Naive thymus-derived CD4-positive, alpha-beta T cell (primary cell): ENCODE measurements around the gene FBXO41. TPM values are rescaled to one million over a fixed set of nuclear protein-coding genes. Genes with fewer than 3 reads are reported as not detected.
A peak's percentile ranks its signal among the peaks of the same experiment; 100 is the strongest.

Source experiments
- ATAC-seq: fragments of 150-1000 bp; cut with Tn5 transposase; 2 replicates; pipeline ENCODE4 v1.10.0; 2021; ENCODE audit warnings: mild to moderate bottlenecking, moderate library complexity
- CTCF ChIA-PET: fragments of 350-600 bp; sonication (Branson Sonifier 250); formaldehyde crosslinking; loops from one replicate; lab custom pipeline; 2021; ENCODE audit warnings: antibody characterized with exemption; lab: Charles Lee
- POLR2A ChIA-PET: fragments of 350-600 bp; sonication (Branson Sonifier 250); formaldehyde crosslinking; loops from one replicate; lab custom pipeline; 2021; ENCODE audit warnings: antibody characterized with exemption, inconsistent platforms; lab: Charles Lee
- DNase-seq, 9 donors: peaks; one replicate each; pipeline versions ENCODE4 v3.0.0 to v3.0.0-alpha.2; 2020 to 2022; ENCODE audit warnings: mixed read lengths in 1 of 9
- H3K27ac ChIP-seq: one replicate; pipeline ENCODE4 v1.7.0; 2013; ENCODE audit warnings: mild to moderate bottlenecking, low read depth, low read length, moderate library complexity
- H3K27me3 ChIP-seq, 2 donors: one replicate each; pipeline ENCODE4 v1.7.0; 2013; ENCODE audit warnings: low read length in 2 of 2, mild to moderate bottlenecking in 2 of 2, moderate library complexity in 2 of 2; ENCODE audit not compliant: control insufficient read depth in 2 of 2, insufficient read depth in 2 of 2
- H3K36me3 ChIP-seq, 3 experiments: 1 replicate in 2 of 3; 2 replicates in 1 of 3; pipeline ENCODE4 v1.7.0; 2013; ENCODE audit warnings: low read length in 3 of 3, mild to moderate bottlenecking in 3 of 3, moderate library complexity in 1 of 3; ENCODE audit not compliant: insufficient read depth in 3 of 3, control insufficient read depth in 2 of 3
- H3K4me1 ChIP-seq, 2 donors: one replicate each; pipeline ENCODE4 v1.7.0; 2013; ENCODE audit warnings: low read length in 2 of 2, mild to moderate bottlenecking in 2 of 2, moderate library complexity in 1 of 2; ENCODE audit not compliant: control insufficient read depth in 2 of 2, insufficient read depth in 2 of 2
- H3K4me3 ChIP-seq: 2 replicates; pipeline ENCODE4 v1.7.0; 2013; ENCODE audit warnings: mild to moderate bottlenecking, low read length
- H3K9me3 ChIP-seq, 3 experiments: 1 replicate in 2 of 3; 2 replicates in 1 of 3; pipeline ENCODE4 v1.7.0; 2013; ENCODE audit warnings: low read length in 3 of 3; ENCODE audit not compliant: control insufficient read depth in 2 of 3
- H3K27ac Mint-ChIP-seq, 9 donors: one replicate each; pipeline ENCODE4 v1.8.0; 2020 to 2022; ENCODE audit warnings: mixed read lengths in 9 of 9, mild to moderate bottlenecking in 8 of 9, moderate library complexity in 5 of 9, inconsistent platforms in 2 of 9
- H3K27me3 Mint-ChIP-seq, 5 donors: one replicate each; pipeline ENCODE4 v1.8.0; 2021 to 2022; ENCODE audit warnings: mixed read lengths in 5 of 5, mild to moderate bottlenecking in 1 of 5
- H3K36me3 Mint-ChIP-seq, 5 donors: one replicate each; pipeline ENCODE4 v1.8.0; 2020 to 2022; ENCODE audit warnings: mixed read lengths in 5 of 5, mild to moderate bottlenecking in 3 of 5, inconsistent platforms in 1 of 5
- H3K4me1 Mint-ChIP-seq, 7 donors: one replicate each; pipeline ENCODE4 v1.8.0; 2020 to 2022; ENCODE audit warnings: mixed read lengths in 7 of 7, mild to moderate bottlenecking in 3 of 7, inconsistent platforms in 1 of 7
- H3K4me3 Mint-ChIP-seq, 10 donors: one replicate each; pipeline ENCODE4 v1.8.0; 2020 to 2022; ENCODE audit warnings: mild to moderate bottlenecking in 10 of 10, mixed read lengths in 10 of 10, moderate library complexity in 6 of 10, inconsistent platforms in 2 of 10
- H3K9me3 Mint-ChIP-seq, 11 donors: one replicate each; pipeline ENCODE4 v1.8.0; 2020 to 2022; ENCODE audit warnings: mixed read lengths in 11 of 11, mild to moderate bottlenecking in 4 of 11, inconsistent platforms in 1 of 11, moderate library complexity in 1 of 11
- intact Hi-C, 2 donors: fragments of 100-400 bp; cut with micrococcal nuclease; formaldehyde crosslinking; loops; one replicate each; pipeline ENCODE4 v1.15.1; 2023
- polyA plus RNA-seq, 2 donors: library from polyadenylated mRNA; unstranded; fragments of 300-500 nt; fragmentation: Illumina TruSeq; gene quantifications; one replicate each; pipeline ENCODE4 v1.2.3, GENCODE V29; 2021
- total RNA-seq, 6 experiments: library from RNA in 5 of 6; stranded (reverse) in 5 of 6; gene quantifications; 1 replicate in 5 of 6; 2 replicates in 1 of 6; pipeline ENCODE4 v1.2.3 and lab custom pipeline; 2021 to 2026

The FBXO41 gene
- total and polyA plus RNA-seq, 7 experiments from 2014 or later = 1.5 to 19.6 (median 14.1) TPM

DNA sequence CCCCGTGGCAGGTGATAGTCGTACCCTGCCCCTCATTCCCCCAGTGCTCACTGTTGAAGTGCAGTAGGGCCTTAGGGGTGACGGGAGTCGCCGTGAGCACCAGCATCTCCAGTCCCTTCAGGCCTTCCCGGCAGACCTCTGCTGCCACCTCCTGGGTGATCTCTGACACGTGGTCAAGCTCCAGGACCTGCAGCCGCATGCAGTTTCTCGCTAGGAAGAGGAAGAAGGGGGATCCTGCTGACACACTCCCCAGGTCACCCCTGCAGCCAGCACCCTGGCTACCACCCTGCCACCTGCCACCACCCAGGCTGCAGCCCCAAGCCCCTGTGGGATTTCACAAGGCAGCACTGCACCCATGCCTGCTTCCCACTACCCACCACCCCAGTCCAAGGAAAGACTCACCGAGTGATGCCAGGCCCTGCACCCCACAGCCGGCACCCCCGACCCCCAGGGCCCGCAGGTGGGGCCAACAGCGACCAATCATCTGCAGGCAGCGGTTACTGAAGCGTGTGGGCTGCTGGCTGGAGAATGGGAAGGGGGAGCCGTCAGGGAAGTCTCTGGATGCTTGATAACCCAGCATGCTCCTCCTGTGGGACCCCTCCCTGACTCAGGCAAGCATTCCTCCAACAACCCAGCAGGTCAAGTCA, 23.8 kb downstream of the FBXO41 start:
- no peak overlapping the region for H3K4me3 ChIP-seq
- H3K27ac Mint-ChIP-seq = no peak overlapping the region
- H3K9me3 ChIP-seq = no peaks in the 10 kb centered on the region
- DNase-seq = no peak
- H3K27ac ChIP-seq = no peak overlapping the region
- peaks cover 0 to 50% (median 0%) of the 10 kb centered on the region in 3 experiments for H3K36me3 ChIP-seq
- intact Hi-C loops = no loop called here
- ChIA-PET POLR2A (no interaction called here), CTCF (no interaction called here)
- ATAC-seq = no peak
- no peak overlapping the region for H3K4me3 Mint-ChIP-seq
- H3K4me1 ChIP-seq = peaks cover 0 to 6% of the 10 kb centered on the region in 2 donors
- H3K36me3 Mint-ChIP-seq = peaks cover 0 to 5% (median 0%) of the 10 kb centered on the region in 5 donors
- no peaks in the 10 kb centered on the region for H3K27me3 ChIP-seq
- H3K4me1 Mint-ChIP-seq = peaks cover 0 to 18% (median 9%) of the 10 kb centered on the region in 7 donors
- no peaks in the 10 kb centered on the region for H3K27me3 Mint-ChIP-seq
- H3K9me3 Mint-ChIP-seq = no peaks in the 10 kb centered on the region

- peaks cover 0 to 18% (median 9%) of the 10 kb centered on the region in 7 donors for H3K4me1 Mint-ChIP-seq
- H3K36me3 ChIP-seq = peaks cover 0 to 46% (median 0%) of the 10 kb centered on the region in 3 experiments
- intact Hi-C loops = no loop called here
- ATAC-seq = no peak
- no peaks in the 10 kb centered on the region for H3K27me3 ChIP-seq
- H3K36me3 Mint-ChIP-seq = peaks cover 0 to 5% (median 0%) of the 10 kb centered on the region in 5 donors
- POLR2A ChIA-PET = no interaction called here
- no peak overlapping the region for H3K4me3 Mint-ChIP-seq
- no peaks in the 10 kb centered on the region for H3K9me3 ChIP-seq
- H3K27ac Mint-ChIP-seq = peak overlapping the region in 1 of 9 donors; percentile 31
- DNase-seq = no peak
- no peaks in the 10 kb centered on the region for H3K27me3 Mint-ChIP-seq
- H3K27ac ChIP-seq = no peak overlapping the region
- no peak overlapping the region for H3K4me3 ChIP-seq
- peaks cover 0 to 6% of the 10 kb centered on the region in 2 donors for H3K4me1 ChIP-seq
- CTCF ChIA-PET = no interaction called here
- H3K9me3 Mint-ChIP-seq = no peaks in the 10 kb centered on the region
Observed at GRCh38 chr2:73259704-73260337, 24.5 kb downstream of the FBXO41 start.

GRCh38 chr2:73259276-73259675, 25.0 kb downstream of the FBXO41 start:
- peaks cover 0 to 45% (median 0%) of the 10 kb centered on the region in 3 experiments for H3K36me3 ChIP-seq
- ATAC-seq = no peak
- intact Hi-C loops = no loop called here
- no peaks in the 10 kb centered on the region for H3K9me3 ChIP-seq
- H3K27me3 ChIP-seq = no peaks in the 10 kb centered on the region
- Mint-ChIP-seq H3K4me1 (peaks cover 0 to 18% (median 9%) of the 10 kb centered on the region in 7 donors), H3K36me3 (peaks cover 0 to 5% (median 0%) of the 10 kb centered on the region in 5 donors), H3K27ac (peak overlapping the region in 1 of 9 donors; percentile 31), H3K4me3 (no peak overlapping the region), H3K9me3 (no peaks in the 10 kb centered on the region), H3K27me3 (no peaks in the 10 kb centered on the region)
- H3K4me3 ChIP-seq = no peak overlapping the region
- POLR2A ChIA-PET = no interaction called here
- peaks cover 0 to 6% of the 10 kb centered on the region in 2 donors for H3K4me1 ChIP-seq
- H3K27ac ChIP-seq = no peak overlapping the region
- no peak for DNase-seq
- CTCF ChIA-PET = no interaction called here

- ChIA-PET CTCF (no interaction called here), POLR2A (no interaction called here)
- peaks cover 0 to 6% of the 10 kb centered on the region in 2 donors for H3K4me1 ChIP-seq
- H3K36me3 Mint-ChIP-seq = peaks cover 0 to 5% (median 0%) of the 10 kb centered on the region in 5 donors
- H3K4me1 Mint-ChIP-seq = peaks cover 0 to 18% (median 9%) of the 10 kb centered on the region in 7 donors
- no peak overlapping the region for H3K4me3 Mint-ChIP-seq
- no peak for DNase-seq
- H3K36me3 ChIP-seq = peaks cover 0 to 45% (median 4%) of the 10 kb centered on the region in 3 experiments
- H3K9me3 Mint-ChIP-seq = no peaks in the 10 kb centered on the region
- intact Hi-C loops = no loop called here
- peak overlapping the region in 1 of 9 donors; percentile 31 for H3K27ac Mint-ChIP-seq
- no peak overlapping the region for H3K4me3 ChIP-seq
- ATAC-seq = no peak
- no peaks in the 10 kb centered on the region for H3K27me3 Mint-ChIP-seq
- H3K9me3 ChIP-seq = no peaks in the 10 kb centered on the region
- H3K27ac ChIP-seq = no peak overlapping the region
- H3K27me3 ChIP-seq = no peaks in the 10 kb centered on the region
Observed at GRCh38 chr2:73258913-73259215, 25.4 kb downstream of the FBXO41 start.

DNA sequence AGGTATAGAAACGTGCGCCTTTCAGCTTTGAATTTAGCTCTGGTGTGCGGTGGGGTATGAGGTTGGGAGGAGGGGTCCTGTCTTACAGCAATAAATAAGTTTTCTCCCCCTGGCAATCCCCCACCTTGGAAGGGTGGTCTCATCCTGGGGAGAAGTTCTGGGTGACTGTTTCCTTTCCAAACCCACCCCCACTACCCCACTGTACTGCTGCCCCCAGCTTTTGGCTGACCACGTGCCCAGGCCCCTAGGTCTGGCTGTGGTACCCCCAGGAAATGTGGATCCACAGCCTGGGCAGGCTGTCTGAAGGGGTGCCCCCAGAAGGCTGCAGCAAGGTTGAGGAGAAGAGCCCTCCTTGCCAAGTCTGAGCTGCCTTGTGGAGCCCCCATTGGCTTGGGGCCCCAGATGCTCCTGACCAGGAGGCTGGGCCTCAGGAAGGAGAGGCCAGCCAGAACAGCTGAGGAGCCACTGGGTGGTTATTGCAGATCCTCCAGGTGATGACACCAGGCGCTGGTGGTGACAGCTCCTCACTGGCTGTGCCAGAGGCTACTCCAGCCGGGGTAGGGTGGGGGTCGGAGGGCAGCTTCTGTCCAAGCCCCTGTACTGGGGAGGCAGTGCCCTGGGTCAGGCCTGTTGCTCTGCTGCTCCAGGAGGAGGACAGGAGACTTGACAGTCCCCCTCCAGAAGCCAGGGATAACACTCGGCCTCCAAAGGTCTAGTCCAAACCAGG, 25.9 kb downstream of the FBXO41 start:
- H3K4me3 Mint-ChIP-seq = no peak overlapping the region
- H3K9me3 Mint-ChIP-seq = no peaks in the 10 kb centered on the region
- H3K4me1 Mint-ChIP-seq = peaks cover 0 to 18% (median 9%) of the 10 kb centered on the region in 7 donors
- no peak for ATAC-seq
- Histone ChIP-seq H3K27me3 (no peaks in the 10 kb centered on the region), H3K4me1 (peaks cover 0 to 6% of the 10 kb centered on the region in 2 donors), H3K9me3 (no peaks in the 10 kb centered on the region), H3K4me3 (no peak overlapping the region), H3K36me3 (peaks cover 0 to 45% (median 9%) of the 10 kb centered on the region in 3 experiments), H3K27ac (no peak overlapping the region)
- ChIA-PET CTCF (interaction anchor here (0.6 kb wide), 1 partner anchor 31 kb away, joined by 4 read pairs; no protein-coding TSS in a partner anchor), POLR2A (no interaction called here)
- no peaks in the 10 kb centered on the region for H3K27me3 Mint-ChIP-seq
- H3K27ac Mint-ChIP-seq = peak overlapping the region in 2 of 9 donors; percentile 14 to 25
- DNase-seq = no peak
- intact Hi-C loops = no loop called here
- peaks cover 0 to 10% (median 0%) of the 10 kb centered on the region in 5 donors for H3K36me3 Mint-ChIP-seq

- intact Hi-C loops = no loop called here
- Mint-ChIP-seq H3K27ac (peak overlapping the region in 3 of 9 donors; percentile 19 to 65 (median 43)), H3K36me3 (peaks cover 0 to 18% (median 0%) of the 10 kb centered on the region in 5 donors), H3K27me3 (no peaks in the 10 kb centered on the region), H3K4me3 (no peak overlapping the region), H3K4me1 (peaks cover 0 to 18% (median 9%) of the 10 kb centered on the region in 7 donors), H3K9me3 (no peaks in the 10 kb centered on the region)
- DNase-seq (peak in 5 of 9 donors; percentile 11 to 25 (median 17)), ATAC-seq (peak; percentile 23)
- CTCF ChIA-PET = interaction anchor here (0.6 kb wide), 1 partner anchor 32 kb away, joined by 4 read pairs; no protein-coding TSS in a partner anchor
- no peaks in the 10 kb centered on the region for H3K27me3 ChIP-seq
- no peak overlapping the region for H3K27ac ChIP-seq
- no peak overlapping the region for H3K4me3 ChIP-seq
- H3K9me3 ChIP-seq = no peaks in the 10 kb centered on the region
- peaks cover 0 to 6% of the 10 kb centered on the region in 2 donors for H3K4me1 ChIP-seq
- POLR2A ChIA-PET = interaction anchor here (1.1 kb wide), 1 partner anchor 24 kb away, joined by 3 read pairs; no protein-coding TSS in a partner anchor
- H3K36me3 ChIP-seq = peaks cover 2 to 48% (median 10%) of the 10 kb centered on the region in 3 experiments
Observed at GRCh38 chr2:73257425-73258125, 26.7 kb downstream of the FBXO41 start.
